ENCODE measurements around the gene SLC4A2. TPM values are rescaled to one million over a fixed set of nuclear protein-coding genes. Genes with fewer than 3 reads are reported as not detected.

SLC4A2 gene
- total and polyA plus RNA-seq, 7 donors = 12.3 to 124 (median 84.6) TPM

DNA sequence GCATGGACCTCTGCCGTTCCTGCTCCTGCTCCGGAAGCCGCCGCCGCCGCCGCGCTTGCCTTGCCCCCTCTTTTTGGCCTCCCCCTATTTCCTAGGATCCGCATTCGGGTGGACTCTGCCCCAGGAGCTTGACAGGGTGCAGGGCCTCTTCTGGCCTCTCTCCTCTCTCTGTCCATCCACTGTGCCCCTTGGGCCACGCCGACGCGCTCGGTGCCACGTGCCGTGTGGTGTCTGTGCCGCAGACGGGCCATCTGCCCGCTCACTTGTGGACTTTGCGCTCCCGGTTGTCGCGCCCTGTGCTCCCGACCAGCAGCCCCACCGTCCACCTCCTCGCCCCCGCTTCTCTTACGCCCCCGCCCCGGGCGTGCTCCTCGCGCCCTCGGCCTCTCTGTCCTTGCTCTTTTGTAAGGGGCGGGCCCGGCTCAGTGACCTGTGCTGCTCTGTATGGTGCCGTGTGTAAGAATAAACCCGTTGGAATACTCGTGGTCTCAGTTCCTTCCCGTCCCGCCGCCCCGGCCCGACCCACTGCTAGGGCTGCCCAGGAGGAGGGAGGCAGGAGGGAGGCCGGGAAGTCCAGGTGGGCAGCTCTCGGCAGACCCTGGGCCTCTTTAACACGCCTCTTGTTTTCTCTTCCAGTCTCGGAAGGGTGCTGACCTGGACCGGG, 63.9 kb downstream of the SLC4A2 start:
- intact Hi-C loops (cut with DNase I) = no loop called here
- 90 to 93% methylated on average over 50 of the region's 50 CpGs for WGBS, 2 donors
- H3K4me3 ChIP-seq = no peak overlapping the region
- H3K27me3 ChIP-seq = no peaks in the 10 kb centered on the region
- no peaks in the 10 kb centered on the region for H3K9me3 ChIP-seq
- H3K27ac ChIP-seq = no peak overlapping the region
- TF ChIP-seq, protein P1, sequence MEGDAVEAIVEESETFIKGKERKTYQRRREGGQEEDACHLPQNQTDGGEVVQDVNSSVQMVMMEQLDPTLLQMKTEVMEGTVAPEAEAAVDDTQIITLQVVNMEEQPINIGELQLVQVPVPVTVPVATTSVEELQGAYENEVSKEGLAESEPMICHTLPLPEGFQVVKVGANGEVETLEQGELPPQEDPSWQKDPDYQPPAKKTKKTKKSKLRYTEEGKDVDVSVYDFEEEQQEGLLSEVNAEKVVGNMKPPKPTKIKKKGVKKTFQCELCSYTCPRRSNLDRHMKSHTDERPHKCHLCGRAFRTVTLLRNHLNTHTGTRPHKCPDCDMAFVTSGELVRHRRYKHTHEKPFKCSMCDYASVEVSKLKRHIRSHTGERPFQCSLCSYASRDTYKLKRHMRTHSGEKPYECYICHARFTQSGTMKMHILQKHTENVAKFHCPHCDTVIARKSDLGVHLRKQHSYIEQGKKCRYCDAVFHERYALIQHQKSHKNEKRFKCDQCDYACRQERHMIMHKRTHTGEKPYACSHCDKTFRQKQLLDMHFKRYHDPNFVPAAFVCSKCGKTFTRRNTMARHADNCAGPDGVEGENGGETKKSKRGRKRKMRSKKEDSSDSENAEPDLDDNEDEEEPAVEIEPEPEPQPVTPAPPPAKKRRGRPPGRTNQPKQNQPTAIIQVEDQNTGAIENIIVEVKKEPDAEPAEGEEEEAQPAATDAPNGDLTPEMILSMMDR (IDR thresholded peaks at IDR 0.05) = no peak
- TF ChIP-seq POLR2AphosphoS5 (IDR thresholded peaks at IDR 0.05) (no peak), EP300 (IDR thresholded peaks at IDR 0.05) (no peak), POLR2A (IDR thresholded peaks at IDR 0.05) (no peak)
- DNase-seq = no peak
- peaks cover 0 to 26% (median 15%) of the 10 kb centered on the region in 4 donors for H3K4me1 ChIP-seq
- peaks cover 19 to 64% (median 48%) of the 10 kb centered on the region in 4 donors for H3K36me3 ChIP-seq

DNA sequence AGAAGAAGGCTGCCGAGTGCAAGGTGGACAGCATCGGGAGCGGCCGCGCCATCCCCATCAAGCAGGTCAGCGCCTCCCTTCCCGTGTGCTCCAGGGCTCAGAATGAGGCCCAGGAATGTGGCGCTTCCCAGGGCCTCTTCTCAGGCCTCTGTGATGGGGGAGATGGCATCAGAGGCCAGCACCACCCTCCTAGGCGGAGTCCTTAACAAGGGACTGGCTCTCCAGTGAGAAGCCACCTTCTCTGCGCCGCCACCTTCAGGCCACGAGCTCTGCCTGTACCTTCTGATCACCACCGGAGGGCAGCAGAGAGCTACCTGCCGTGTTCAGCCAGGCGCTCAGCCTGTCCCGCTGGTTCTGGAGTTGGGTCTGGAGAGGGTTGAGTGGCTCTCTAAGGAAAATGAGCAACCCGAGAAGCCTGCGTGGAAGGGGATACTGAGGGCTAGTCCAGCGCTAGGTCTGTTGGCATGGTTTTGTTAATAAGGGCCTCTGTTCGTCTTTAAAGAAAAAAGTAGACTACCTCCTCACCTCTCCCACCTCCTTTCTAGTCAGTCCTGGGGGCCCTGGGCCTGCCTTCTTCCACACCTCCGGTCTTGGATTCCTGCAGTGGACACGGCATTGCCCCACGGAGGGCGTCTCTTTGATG, 64.6 kb downstream of the SLC4A2 start:
- intact Hi-C loops (cut with DNase I) = loop anchor here (1.0 to 2.0 kb wide), 2 partner anchors 48 to 179 kb away; no protein-coding TSS in a partner anchor
- Histone ChIP-seq H3K4me1 (peaks cover 0 to 26% (median 15%) of the 10 kb centered on the region in 4 donors), H3K27ac (no peak overlapping the region), H3K9me3 (no peaks in the 10 kb centered on the region), H3K36me3 (peaks cover 19 to 64% (median 48%) of the 10 kb centered on the region in 4 donors), H3K4me3 (no peak overlapping the region), H3K27me3 (no peaks in the 10 kb centered on the region)
- TF ChIP-seq, protein P1 (IDR thresholded peaks at IDR 0.05) = peak; percentile 93 to 98 (median 96)
- no peak for TF ChIP-seq EP300 (IDR thresholded peaks at IDR 0.05)
- DNase-seq = peak; percentile 91
- WGBS, 2 donors = 45 to 51% methylated on average over 24 of the region's 24 CpGs

DNA sequence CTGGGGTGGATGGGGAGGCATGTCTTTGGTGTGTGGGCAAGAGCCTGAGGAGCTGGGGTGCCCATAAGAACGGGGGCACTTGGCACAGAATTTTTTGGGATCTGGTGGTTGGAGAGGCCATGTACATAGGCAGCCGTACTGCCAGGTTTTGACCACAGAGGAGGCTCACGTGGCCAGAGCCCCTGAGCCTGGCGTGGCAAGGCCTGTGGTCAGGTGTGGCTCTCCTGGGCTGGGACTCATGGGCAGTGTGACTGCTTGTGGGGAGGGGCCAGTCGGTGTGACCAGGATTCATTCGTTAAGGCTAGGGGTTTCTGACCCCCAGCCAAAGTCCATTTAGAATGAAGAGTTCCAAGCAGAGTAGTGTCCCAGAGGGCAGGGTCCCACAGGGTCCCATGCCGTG, 65.1 kb downstream of the SLC4A2 start:
- H3K27me3 ChIP-seq = no peaks in the 10 kb centered on the region
- TF ChIP-seq EP300 (IDR thresholded peaks at IDR 0.05) (no peak), POLR2AphosphoS5 (IDR thresholded peaks at IDR 0.05) (no peak)
- TF ChIP-seq, protein P1 (IDR thresholded peaks at IDR 0.05) = no peak
- H3K9me3 ChIP-seq = no peaks in the 10 kb centered on the region
- DNase-seq = no peak
- H3K27ac ChIP-seq = no peak overlapping the region
- WGBS, 2 donors = 84 to 93% methylated on average over 7 of the region's 7 CpGs
- H3K4me3 ChIP-seq = no peak overlapping the region
- peaks cover 25 to 64% (median 48%) of the 10 kb centered on the region in 4 donors for H3K36me3 ChIP-seq
- intact Hi-C loops (cut with DNase I) = loop anchor here (1.0 to 2.0 kb wide), 2 partner anchors 48 to 178 kb away; no protein-coding TSS in a partner anchor
- H3K4me1 ChIP-seq = peaks cover 0 to 26% (median 15%) of the 10 kb centered on the region in 4 donors

DNA sequence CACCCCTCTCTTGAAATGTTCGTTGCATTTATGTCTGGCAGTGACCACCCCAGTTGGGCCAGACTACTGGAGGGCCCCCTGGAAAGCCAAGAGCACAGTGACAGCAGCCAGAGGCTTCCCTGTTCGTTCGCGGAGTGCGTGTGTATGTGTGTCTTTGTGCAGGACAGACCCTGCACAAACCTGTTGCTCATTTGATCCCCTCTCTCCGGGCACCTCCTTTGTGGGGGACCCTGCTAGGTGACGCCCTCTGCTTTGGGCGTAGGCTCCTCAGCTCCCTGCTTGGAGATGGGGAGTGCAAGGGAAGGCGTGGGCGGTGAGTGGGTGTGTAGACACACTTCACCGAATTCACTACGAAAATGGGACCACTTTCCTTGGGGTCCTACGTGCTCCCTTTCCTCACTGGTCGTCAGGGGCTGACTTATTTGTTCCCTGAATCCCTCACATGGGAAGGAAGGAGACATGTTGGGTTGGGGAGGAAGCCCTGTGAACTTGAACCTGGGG, 65.6 kb downstream of the SLC4A2 start:
- DNase-seq = no peak
- H3K36me3 ChIP-seq = peaks cover 27 to 64% (median 48%) of the 10 kb centered on the region in 4 donors

More for the DNA sequence above, 65.6 kb downstream of the SLC4A2 start:
- no peak for TF ChIP-seq POLR2A (IDR thresholded peaks at IDR 0.05)
- TF ChIP-seq, protein P1 (IDR thresholded peaks at IDR 0.05) = no peak
- TF ChIP-seq EP300 (IDR thresholded peaks at IDR 0.05) = no peak
- TF ChIP-seq POLR2AphosphoS5 (IDR thresholded peaks at IDR 0.05) = no peak
- no peaks in the 10 kb centered on the region for H3K27me3 ChIP-seq
- H3K4me1 ChIP-seq = peaks cover 0 to 26% (median 15%) of the 10 kb centered on the region in 4 donors
- H3K9me3 ChIP-seq = no peaks in the 10 kb centered on the region
- H3K27ac ChIP-seq = no peak overlapping the region
- 82 to 92% methylated on average over 14 of the region's 14 CpGs for WGBS, 2 donors
- intact Hi-C loops (cut with DNase I) = loop anchor here (1.0 to 2.0 kb wide), 2 partner anchors 47 to 178 kb away; no protein-coding TSS in a partner anchor
- peak overlapping the region in 1 of 4 donors; percentile 47 for H3K4me3 ChIP-seq
